Stomach (tissue), 9 donors: ENCODE data around the gene KRTAP10-1. TPM values are rescaled to one million over a fixed set of nuclear protein-coding genes. Genes with fewer than 3 reads are reported as not detected.

ENCODE experiments used
- DNase-seq, 2 donors: peaks; one replicate each; pipeline versions ENCODE4 v3.0.0 to v3.0.0-alpha.2; 2013 to 2019
- H3K27ac ChIP-seq, 5 donors: fragments of 200-600 bp in 4 of 5; sonication (generic) in 4 of 5; one replicate each; pipeline ENCODE4 v1.5.1; 2013 to 2019; ENCODE audit warnings: mild to moderate bottlenecking in 1 of 5, moderate library complexity in 1 of 5
- H3K27me3 ChIP-seq, 3 donors: fragments of 200-600 bp; sonication (generic); one replicate each; pipeline ENCODE4 v1.5.1; 2017 to 2019; ENCODE audit warnings: mixed run types in 1 of 3
- H3K36me3 ChIP-seq, 4 donors: fragments of 200-600 bp; sonication (generic); 1 replicate in 3 of 4; 2 replicates in 1 of 4; pipeline ENCODE4 v1.5.1; 2016 to 2019
- H3K4me1 ChIP-seq, 4 donors: fragments of 200-600 bp; sonication (generic); one replicate each; pipeline ENCODE4 v1.5.1; 2016 to 2019
- H3K4me3 ChIP-seq, 4 donors: fragments of 200-600 bp; sonication (generic) in 3 of 4; one replicate each; pipeline ENCODE4 v1.5.1; 2016 to 2019; ENCODE audit warnings: mild to moderate bottlenecking in 1 of 4
- H3K9me3 ChIP-seq, 4 donors: fragments of 200-600 bp; sonication (generic); one replicate each; pipeline ENCODE4 v1.5.1; 2016 to 2019
- EP300 ChIP-seq: sonication (generic); formaldehyde crosslinking; IDR thresholded peaks from one replicate; pipeline ENCODE4 v1.6.1; 2017; ENCODE audit warnings: antibody characterized with exemption
- POLR2A ChIP-seq, 4 donors: fragments of 450-650 bp; IDR thresholded peaks; one replicate each; pipeline ENCODE4 v1.6.1; 2016; ENCODE audit warnings: antibody characterized with exemption in 4 of 4, control low read depth in 2 of 4, mild to moderate bottlenecking in 1 of 4, moderate library complexity in 1 of 4
- POLR2AphosphoS5 ChIP-seq, 3 donors: sonication (generic); formaldehyde crosslinking; IDR thresholded peaks; one replicate each; pipeline ENCODE4 v1.6.1; 2016; ENCODE audit warnings: antibody characterized with exemption in 3 of 3
- WGBS, 5 donors: extraction: QIAGEN DNeasy Blood & Tissue Kit in 3 of 5; methylation state at CpG; one replicate each; pipeline versions ENCODE4 v1.1.5 to v1.1.7; 2013 to 2018; 5-methylcytosine and 5-hydroxymethylcytosine counted together
- intact Hi-C: fragments of 100-400 bp; cut with DNase I; formaldehyde crosslinking; loops from one replicate; pipeline ENCODE4 v1.15.1; 2023; ENCODE audit warnings: low total_unique reads
- polyA plus RNA-seq, 3 donors: library from polyadenylated mRNA; stranded (reverse); fragments of 200-250 nt; gene quantifications; one replicate each; pipeline ENCODE4 v1.2.3, GENCODE V29; 2013
- total RNA-seq, 5 donors: library from RNA; depleted of rRNA; stranded (reverse); fragments of >200 nt; gene quantifications; one replicate each; pipeline versions ENCODE4 v1.1.0 to v1.2.3, GENCODE V29; 2014 to 2016
- TF ChIP-seq, protein P1 (sequence below), 7 experiments: fragments of 450-650 bp in 4 of 7; fragments of 200-600 bp in 3 of 7; sonication (generic) in 3 of 7; IDR thresholded peaks; one replicate each; pipeline ENCODE4 v1.5.1; 2016 to 2019; ENCODE audit warnings: antibody characterized with exemption in 7 of 7, control low read depth in 2 of 7, mild to moderate bottlenecking in 1 of 7
- donor health status: healthy with polysubstance abuse.
- donor health status: Bipolar disorder and iron deficiency.
- donor health status: healthy.

KRTAP10-1 gene
- total and polyA plus RNA-seq, 8 donors, result not detected

DNA sequence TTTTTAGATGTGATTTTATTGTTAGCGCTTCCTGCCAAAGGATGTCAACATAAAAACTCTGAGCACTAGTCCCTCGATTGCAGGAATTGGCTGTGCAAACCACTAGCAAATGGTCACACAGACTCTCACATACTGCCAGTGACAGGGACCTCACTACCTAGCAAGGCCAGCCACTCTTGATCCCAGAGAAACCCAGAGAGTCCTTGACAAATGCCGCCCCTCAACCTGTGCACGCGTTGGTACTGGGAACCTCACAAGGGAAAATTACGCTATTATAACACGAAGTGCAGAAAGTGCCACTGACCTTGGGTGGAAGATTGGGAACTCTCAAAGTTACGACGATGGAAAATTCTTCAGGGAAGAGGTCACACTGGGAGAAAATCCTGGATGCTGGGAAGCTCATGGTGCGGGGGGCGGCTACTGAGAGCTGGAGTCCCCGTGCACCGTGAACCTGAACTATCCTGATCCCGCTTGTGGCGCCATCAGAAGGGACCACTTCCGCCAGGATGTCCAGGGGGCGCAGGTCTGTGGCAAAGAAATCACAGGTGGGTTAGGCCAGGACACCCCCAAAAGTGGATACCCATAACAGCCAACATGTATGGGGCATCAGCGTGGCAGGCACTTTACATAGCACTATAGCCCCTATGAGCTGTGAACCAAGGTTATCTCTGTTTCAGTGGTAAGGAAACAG, 27.6 kb upstream of the KRTAP10-1 start:
- TF ChIP-seq, protein P1, sequence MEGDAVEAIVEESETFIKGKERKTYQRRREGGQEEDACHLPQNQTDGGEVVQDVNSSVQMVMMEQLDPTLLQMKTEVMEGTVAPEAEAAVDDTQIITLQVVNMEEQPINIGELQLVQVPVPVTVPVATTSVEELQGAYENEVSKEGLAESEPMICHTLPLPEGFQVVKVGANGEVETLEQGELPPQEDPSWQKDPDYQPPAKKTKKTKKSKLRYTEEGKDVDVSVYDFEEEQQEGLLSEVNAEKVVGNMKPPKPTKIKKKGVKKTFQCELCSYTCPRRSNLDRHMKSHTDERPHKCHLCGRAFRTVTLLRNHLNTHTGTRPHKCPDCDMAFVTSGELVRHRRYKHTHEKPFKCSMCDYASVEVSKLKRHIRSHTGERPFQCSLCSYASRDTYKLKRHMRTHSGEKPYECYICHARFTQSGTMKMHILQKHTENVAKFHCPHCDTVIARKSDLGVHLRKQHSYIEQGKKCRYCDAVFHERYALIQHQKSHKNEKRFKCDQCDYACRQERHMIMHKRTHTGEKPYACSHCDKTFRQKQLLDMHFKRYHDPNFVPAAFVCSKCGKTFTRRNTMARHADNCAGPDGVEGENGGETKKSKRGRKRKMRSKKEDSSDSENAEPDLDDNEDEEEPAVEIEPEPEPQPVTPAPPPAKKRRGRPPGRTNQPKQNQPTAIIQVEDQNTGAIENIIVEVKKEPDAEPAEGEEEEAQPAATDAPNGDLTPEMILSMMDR (IDR thresholded peaks at IDR 0.05), result no peak
- no peak for TF ChIP-seq POLR2AphosphoS5 (IDR thresholded peaks at IDR 0.05)
- TF ChIP-seq POLR2A (IDR thresholded peaks at IDR 0.05), result no peak
- no peak for TF ChIP-seq EP300
- intact Hi-C loops, result no loop called here
- WGBS, 5 donors, result 87 to 93% (median 92%) methylated on average over 17 to 18 of the region's 18 CpGs

GRCh38 chr21:44566403-44566802, 26.4 kb upstream of the KRTAP10-1 start:
- TF ChIP-seq POLR2AphosphoS5 (IDR thresholded peaks at IDR 0.05) (no peak), EP300 (no peak), POLR2A (IDR thresholded peaks at IDR 0.05) (no peak)
- TF ChIP-seq, protein P1 (IDR thresholded peaks at IDR 0.05), result no peak
- Histone ChIP-seq H3K4me1 (no peaks in the 10 kb centered on the region), H3K27me3 (peaks cover 0 to 20% (median 0%) of the 10 kb centered on the region in 3 donors), H3K36me3 (no peaks in the 10 kb centered on the region), H3K27ac (no peak overlapping the region), H3K9me3 (peaks cover 0 to 8% (median 4%) of the 10 kb centered on the region in 4 donors), H3K4me3 (no peak overlapping the region)
- no peak for DNase-seq
- 52 to 81% (median 76%) methylated on average over 1 of the region's 1 CpG for WGBS, 5 donors
- intact Hi-C loops, result no loop called here

More for the DNA sequence above, 27.6 kb upstream of the KRTAP10-1 start:
- DNase-seq, result no peak
- H3K9me3 ChIP-seq, result peaks cover 0 to 10% (median 9%) of the 10 kb centered on the region in 4 donors
- H3K27me3 ChIP-seq, result peaks cover 0 to 28% (median 0%) of the 10 kb centered on the region in 3 donors
- H3K4me3 ChIP-seq, result no peak overlapping the region
- no peak overlapping the region for H3K27ac ChIP-seq
- no peaks in the 10 kb centered on the region for H3K36me3 ChIP-seq
- H3K4me1 ChIP-seq, result no peaks in the 10 kb centered on the region

DNA sequence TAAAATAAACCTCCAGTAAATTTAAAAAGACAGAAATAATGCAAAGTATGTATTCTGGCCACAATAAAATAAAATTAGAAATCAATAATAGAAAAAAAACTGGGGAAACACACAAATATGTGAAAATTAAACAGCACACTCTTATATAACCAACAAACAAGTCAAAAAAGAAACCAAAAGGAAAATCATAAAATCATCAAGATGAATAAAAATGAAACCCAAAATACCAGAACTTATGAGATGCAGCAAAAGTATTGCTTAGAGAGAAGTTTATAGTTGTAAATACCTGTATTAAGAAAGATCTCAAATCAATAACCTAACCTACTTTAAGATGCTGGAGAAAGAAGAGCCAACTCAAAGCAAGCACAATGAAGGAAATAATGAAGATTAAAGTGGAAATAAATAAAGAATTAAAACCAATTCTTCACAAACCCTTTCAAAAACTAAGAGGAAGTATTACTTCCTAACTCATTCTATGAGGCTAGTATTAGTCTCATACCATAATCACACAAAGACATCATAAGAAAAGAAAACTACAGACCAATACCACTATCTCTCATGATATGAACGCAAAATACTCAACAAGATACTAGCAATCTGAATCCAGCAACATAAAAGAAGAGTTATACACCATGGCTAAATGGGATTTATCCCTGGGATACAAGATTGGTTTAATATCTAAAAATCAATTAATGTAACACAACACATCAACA, 25.0 kb upstream of the KRTAP10-1 start:
- no peaks in the 10 kb centered on the region for H3K4me1 ChIP-seq
- WGBS, 5 donors, result 0 to 67% (median 41%) methylated on average over 1 of the region's 1 CpG
- no peak for DNase-seq
- no peak overlapping the region for H3K27ac ChIP-seq
- H3K9me3 ChIP-seq, result peaks cover 0 to 4% (median 0%) of the 10 kb centered on the region in 4 donors
- TF ChIP-seq, protein P1 (IDR thresholded peaks at IDR 0.05), result no peak
- TF ChIP-seq POLR2AphosphoS5 (IDR thresholded peaks at IDR 0.05) (no peak), EP300 (no peak), POLR2A (IDR thresholded peaks at IDR 0.05) (no peak)
- no peaks in the 10 kb centered on the region for H3K36me3 ChIP-seq
- intact Hi-C loops, result no loop called here
- peaks cover 0 to 18% (median 0%) of the 10 kb centered on the region in 3 donors for H3K27me3 ChIP-seq
- H3K4me3 ChIP-seq, result no peak overlapping the region

GRCh38 chr21:44564099-44564498, 24.1 kb upstream of the KRTAP10-1 start:
- TF ChIP-seq, protein P1 (IDR thresholded peaks at IDR 0.05), result no peak
- TF ChIP-seq EP300 (no peak), POLR2A (IDR thresholded peaks at IDR 0.05) (no peak)
- WGBS, 5 donors, result 76 to 93% (median 79%) methylated on average over 1 of the region's 1 CpG
- no peaks in the 10 kb centered on the region for H3K4me1 ChIP-seq
- H3K27ac ChIP-seq, result no peak overlapping the region
- no peak for DNase-seq
- no peaks in the 10 kb centered on the region for H3K36me3 ChIP-seq
- no peak overlapping the region for H3K4me3 ChIP-seq
- H3K27me3 ChIP-seq, result peaks cover 0 to 13% (median 0%) of the 10 kb centered on the region in 3 donors
- intact Hi-C loops, result no loop called here
- H3K9me3 ChIP-seq, result peaks cover 0 to 4% (median 0%) of the 10 kb centered on the region in 4 donors
